GM19438 (cell line): ENCODE measurements around the gene FZD4.
"Not testable (repeated sequence)": the region's sequence is repeated elsewhere in the genome, so short reads cannot be mapped to it uniquely, and the experiment has no call there.

Experiments
- ATAC-seq: cut with Tn5 transposase; IDR thresholded peaks from one replicate; pipeline ENCODE4 v1.9.1; 2021; ENCODE audit warnings: low read depth; ENCODE audit not compliant: unreplicated experiment

Gene FZD4

GRCh38 chr11:86916330-86916729, 38.9 kb downstream of the FZD4 start:
- ATAC-seq: no peak

- not testable (repeated sequence) for ATAC-seq
Measured at GRCh38 chr11:86915850-86916249, 39.3 kb downstream of the FZD4 start.

- no peak for ATAC-seq
Measured at GRCh38 chr11:86914865-86915519, 40.2 kb downstream of the FZD4 start.

- ATAC-seq: no peak
Measured at GRCh38 chr11:86912238-86912637, 43.0 kb downstream of the FZD4 start.

GRCh38 chr11:86910592-86910991, 44.6 kb downstream of the FZD4 start:
- no peak for ATAC-seq

- no peak for ATAC-seq
Measured at GRCh38 chr11:86906198-86906597, 49.0 kb downstream of the FZD4 start.

- ATAC-seq: no peak
Measured at GRCh38 chr11:86905252-86905651, 49.9 kb downstream of the FZD4 start.

- ATAC-seq: no peak
Measured at GRCh38 chr11:86904001-86904400, 51.2 kb downstream of the FZD4 start.

GRCh38 chr11:86902345-86902744, 52.9 kb downstream of the FZD4 start:
- ATAC-seq: no peak

- no peak for ATAC-seq
Measured at GRCh38 chr11:86901599-86901998, 53.6 kb downstream of the FZD4 start.

GRCh38 chr11:86900162-86900561, 55.0 kb downstream of the FZD4 start:
- ATAC-seq: no peak

GRCh38 chr11:86898689-86899088, 56.5 kb downstream of the FZD4 start:
- no peak for ATAC-seq

- ATAC-seq: no peak
Measured at GRCh38 chr11:86896441-86896841, 58.8 kb downstream of the FZD4 start.
